HG02973 (cell line): ENCODE results near the gene UTP20.
"Not testable (repeated sequence)": the region's sequence is repeated elsewhere in the genome, so short reads cannot be mapped to it uniquely, and the experiment has no call there.

Experiments
- ATAC-seq: cut with Tn5 transposase; IDR thresholded peaks from one replicate; pipeline ENCODE4 v1.9.1; 2021; ENCODE audit warnings: moderate library complexity; ENCODE audit not compliant: unreplicated experiment

UTP20 gene

DNA sequence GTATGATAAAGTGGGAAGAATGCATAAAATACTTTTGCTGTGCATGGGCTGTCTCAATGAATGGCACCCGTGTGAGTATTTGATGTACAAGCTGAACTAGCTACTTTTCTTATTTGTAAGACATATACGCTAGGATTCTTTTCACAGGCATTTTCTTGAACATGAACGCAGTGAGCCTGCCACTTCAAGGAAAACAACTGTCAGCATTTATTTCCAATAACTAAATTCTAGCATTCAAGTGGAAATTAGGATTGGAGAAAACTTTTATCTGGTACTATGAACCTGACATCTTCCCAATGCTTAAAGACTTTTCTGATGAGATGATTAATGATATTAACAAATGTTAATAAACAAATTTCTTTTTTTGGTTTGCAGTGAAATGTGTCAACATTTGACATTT lies 45.7 kb downstream of the UTP20 start:
- no peak for ATAC-seq

DNA sequence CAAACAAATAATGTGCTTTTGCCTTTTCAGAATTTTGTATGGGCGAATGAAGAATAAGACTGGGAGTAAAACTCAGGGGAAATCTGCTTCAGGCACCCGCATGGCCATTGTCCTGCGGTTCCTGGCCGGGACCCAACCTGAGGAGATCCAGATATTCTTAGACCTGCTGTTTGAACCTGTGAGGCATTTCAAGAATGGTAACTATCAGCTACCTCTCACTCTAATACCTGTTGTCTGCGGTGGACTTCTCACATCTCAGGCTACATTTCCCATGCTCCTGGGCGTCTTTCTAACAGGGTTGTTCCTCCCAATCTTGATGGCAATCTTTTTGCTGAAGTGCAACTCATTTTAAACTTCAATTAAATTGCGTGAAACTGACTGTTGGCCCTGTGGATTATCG lies 47.1 kb downstream of the UTP20 start:
- no peak for ATAC-seq

DNA sequence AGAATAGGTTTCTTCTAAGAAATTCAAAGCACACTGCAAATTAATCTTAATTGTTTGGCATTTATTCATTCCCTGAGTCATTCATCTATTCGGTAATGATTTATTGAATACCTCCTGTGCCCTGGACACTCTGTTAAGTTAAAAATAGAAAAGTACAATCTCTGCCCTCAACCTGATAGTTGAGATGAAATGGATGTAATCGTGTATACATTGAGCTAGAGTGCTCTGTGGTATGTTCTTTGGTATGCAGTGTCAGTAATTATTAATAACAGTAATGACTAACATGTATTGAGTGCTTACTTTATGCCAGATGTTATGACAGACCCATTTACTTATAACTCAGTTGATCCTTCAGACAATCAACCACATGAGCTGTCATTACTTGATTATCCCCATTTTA lies 47.6 kb downstream of the UTP20 start:
- no peak for ATAC-seq

DNA sequence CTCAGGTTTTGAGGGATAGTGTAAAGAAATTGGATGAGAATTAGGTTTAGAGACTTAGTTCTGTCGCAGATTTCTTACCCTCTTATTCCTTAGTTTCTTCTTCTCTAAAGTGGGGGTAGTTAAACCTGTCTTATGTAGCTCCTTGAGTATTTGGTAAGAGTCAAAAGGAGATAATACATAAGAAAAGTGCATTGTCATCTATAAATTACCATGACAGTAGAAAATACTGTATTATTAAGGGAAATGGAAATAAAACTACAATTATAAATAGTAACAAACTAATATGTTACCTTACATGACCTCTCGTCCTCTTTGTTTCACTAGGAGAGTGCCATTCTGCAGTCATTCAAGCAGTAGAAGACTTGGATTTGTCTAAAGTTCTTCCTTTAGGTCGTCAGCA lies 49.0 kb downstream of the UTP20 start:
- ATAC-seq = no peak

DNA sequence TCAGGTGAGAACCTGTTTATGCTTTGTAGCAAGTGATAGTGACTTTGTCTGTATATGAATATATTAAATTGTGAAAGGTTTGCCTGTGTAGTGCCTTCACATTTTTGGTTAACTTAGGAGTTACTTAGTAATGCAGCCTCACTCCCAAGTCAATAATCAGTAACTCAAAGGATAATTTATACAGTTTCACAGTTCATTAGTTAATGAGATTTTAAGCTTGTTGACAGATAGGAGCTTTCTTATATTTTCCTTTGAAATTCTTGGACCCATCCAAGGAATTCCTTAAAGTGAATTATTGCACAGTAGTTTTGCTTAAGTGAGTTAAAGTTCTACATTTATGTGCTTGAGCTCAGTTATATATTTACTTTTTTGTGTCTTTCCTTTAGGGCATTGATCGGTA lies 50.7 kb downstream of the UTP20 start:
- no peak for ATAC-seq

DNA sequence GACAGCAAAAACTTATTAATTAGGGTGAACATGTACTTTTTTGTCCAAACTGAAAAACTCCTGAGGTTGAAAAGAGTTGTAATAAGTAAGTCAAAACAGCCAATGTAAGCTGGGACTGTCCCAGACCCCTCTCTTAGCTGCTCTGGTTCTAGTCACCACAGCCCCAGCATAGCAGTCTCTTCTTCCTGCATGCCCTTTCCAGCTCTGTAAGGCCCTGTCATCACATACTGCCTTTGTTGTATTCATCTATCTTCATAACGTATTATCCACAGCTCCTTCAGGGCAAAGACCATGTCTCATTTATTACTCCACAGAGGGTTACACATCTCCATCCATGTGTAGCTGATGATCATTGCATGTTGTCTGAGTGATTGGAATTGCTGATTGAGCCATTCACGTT lies 56.5 kb downstream of the UTP20 start:
- no peak for ATAC-seq

DNA sequence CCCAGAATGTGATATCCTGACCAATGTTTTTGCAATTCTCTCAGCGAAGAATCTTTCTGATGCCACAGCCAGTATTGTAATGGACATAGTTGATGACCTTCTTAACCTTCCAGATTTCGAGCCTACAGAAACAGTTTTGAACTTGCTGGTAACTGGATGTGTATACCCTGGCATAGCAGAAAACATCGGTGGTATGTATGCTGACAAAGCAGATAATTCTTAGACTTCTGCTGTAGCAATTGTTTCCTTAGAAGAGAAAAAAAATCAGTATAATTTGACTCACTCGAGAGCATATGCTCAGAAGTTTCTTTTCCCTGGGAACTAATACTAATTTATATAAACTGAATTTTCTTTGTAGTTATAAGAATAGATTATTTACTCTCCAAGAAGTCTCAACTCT lies 58.2 kb downstream of the UTP20 start:
- ATAC-seq = no peak

DNA sequence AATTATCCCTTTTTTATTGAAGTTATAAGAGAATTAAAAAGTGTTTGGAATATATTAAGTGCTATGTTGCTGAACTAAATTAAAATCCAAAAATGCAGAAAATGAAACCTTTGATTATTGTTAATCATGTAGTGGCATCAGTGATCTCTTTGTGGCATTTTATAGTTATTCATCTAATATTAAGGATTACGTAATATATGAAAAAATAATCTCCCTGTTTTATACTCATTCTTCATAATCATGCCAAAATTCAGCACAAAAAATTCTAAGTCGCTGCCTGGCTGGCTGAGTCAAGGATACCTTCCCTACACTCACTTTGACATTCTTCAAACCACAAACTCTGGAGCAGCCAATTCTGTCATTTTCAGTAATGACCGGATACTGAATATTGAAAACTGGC lies 64.0 kb downstream of the UTP20 start:
- no peak for ATAC-seq

DNA sequence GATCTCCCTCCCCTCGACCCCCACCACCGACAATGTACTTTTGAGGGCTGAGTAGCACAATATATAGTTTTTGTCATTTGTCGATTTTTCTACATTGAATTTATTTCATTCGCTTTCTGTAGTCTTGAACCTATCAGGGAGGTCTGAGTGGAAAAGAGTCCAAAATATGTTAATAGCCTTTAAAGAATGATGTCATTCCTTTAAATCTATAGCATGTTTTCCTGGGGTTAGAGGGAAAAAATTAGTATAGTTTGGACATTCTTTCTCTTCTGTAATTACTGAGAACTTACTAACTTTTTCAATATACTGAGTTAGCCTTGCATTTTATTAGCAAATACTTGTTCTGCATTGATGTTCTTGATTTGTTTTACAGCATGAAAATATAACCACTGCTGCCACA lies 71.8 kb downstream of the UTP20 start:
- no peak for ATAC-seq

DNA sequence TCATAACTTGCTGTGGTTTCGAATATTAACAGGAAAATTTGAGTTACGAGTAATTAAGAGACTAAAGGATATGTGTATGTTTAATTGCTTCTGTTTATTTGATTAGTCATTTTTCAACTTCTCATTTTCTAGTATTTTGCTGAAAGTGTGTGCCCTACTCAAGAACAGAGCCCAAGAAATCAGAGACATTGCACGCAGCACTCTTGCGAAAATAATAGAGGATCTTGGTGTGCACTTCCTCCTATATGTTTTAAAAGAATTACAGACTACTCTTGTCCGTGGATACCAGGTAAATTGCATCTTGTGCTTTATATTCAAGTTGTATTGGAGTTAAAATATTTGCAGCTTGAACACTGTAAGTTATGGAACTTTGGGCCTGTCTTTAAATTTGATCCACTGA lies 76.9 kb downstream of the UTP20 start:
- ATAC-seq = no peak

DNA sequence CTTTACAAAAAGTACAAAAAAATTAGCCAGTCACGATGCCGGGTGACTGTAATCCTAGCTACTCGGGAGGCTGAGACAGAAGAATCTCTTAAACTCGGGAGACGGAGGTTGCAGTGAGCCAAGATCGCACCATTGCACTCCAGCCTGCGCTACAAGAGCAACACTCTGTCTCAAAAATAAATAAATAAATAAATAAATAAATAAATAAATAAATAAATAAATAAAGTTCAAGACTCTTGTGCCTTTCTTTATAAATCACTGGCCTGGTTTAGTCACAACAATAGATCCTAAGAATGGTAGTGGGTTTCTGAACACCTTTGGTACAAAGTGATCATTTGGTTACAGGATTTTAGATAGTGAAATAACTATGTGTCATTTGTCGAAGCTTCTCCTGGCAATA lies 81.5 kb downstream of the UTP20 start:
- no peak for ATAC-seq

DNA sequence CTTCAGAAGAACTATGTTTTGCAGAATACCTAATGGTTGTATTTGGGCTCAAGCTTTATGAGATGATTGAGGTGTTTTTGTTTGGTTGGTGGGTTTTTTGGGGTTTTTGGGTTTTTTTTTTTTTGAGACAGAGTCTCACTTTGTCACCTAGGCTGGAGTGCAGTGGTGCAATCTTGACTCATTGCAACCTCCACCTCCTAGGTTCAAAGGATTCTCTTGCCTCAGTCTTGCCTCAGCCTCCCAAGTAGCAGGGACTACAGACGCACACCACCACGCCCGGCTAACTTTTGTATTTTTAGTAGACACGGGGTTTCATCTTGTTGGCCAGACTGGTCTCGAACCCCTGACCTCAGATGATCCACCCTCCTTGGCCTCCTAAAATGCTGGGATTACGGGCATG lies 88.1 kb downstream of the UTP20 start:
- ATAC-seq = no peak

DNA sequence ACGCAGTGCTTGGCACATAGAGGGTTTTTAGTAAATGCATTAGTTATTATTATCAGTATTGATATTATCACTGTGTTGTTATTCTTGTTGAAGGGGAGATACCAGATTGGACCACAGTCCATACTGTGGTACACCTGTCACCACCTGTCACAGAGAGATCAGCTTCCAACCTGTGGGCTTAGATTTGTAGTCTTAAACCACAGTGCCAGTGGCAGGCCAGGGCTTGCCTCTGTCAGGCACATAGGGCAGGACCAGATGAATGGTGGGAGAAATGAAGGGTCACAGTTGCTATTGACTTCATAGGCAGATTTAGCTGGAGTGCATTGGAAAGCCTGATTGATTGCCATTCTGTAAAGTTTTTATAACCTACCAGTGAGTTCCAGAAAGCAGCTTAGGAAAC lies 92.5 kb downstream of the UTP20 start:
- ATAC-seq = no peak

DNA sequence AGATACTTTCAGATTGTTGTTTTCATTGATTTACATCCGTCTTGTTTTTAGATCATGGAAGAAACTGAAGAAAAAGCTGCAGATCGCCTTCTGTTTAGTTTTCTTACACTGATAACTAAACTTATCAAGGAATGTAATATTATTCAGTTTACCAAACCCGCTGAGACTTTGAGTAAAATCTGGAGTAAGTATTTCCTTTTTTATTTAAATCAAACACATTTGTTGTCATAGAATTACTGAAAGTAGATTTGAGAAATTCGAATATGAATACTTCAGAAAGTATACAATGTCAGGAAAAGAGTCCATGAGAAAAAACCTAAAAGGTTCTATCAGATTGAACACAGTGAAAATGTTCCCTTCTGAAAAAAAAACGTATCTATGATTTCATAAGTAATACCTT lies 95.7 kb downstream of the UTP20 start:
- ATAC-seq = no peak

DNA sequence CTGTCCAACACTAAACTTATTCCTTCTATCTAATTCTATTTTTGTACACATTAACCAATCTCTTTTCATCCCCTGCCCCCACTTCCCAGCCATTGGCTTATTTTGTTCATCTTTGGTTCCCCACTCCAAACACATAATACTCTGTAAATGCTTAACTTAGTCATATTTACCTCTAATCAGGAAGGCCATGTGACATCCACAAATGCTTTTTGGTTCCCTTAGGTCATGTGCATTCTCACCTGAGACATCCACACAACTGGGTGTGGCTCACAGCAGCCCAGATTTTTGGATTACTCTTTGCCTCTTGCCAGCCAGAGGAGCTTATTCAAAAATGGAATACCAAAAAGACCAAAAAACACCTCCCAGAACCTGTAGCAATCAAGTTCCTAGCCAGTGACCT lies 99.2 kb downstream of the UTP20 start:
- ATAC-seq = no peak

DNA sequence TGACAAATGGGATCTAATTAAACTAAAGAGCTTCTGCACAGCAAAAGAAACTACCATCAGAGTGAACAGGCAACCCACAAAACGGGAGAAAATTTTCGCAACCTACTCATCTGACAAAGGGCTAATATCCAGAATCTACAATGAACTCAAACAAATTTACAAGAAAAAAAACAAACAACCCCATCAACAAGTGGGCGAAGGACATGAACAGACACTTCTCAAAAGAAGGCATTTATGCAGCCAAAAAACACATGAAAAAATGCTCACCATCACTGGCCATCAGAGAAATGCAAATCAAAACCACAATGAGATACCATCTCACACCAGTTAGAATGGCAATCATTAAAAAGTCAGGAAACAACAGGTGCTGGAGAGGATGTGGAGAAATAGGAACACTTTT lies 111.3 kb downstream of the UTP20 start:
- ATAC-seq = not testable (repeated sequence)

DNA sequence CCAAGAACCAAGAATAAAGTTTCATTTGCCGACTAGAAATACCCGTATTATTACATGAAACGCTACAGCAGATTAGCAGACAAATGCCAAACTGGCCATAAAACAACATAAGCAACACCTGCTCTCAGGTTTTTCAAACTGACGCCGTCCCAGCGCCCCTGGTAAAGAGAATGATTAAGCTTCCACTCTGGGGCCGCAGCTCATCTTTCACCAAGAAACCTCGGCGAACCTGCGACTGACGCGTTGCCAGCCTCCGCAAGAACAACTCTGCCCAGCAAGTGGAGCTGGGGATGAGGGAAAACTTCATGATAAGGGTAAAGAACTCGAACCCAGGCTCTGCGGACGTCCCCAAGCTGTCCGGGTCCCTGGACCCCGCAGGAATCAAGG lies 127.1 kb downstream of the UTP20 start:
- ATAC-seq = no peak

DNA sequence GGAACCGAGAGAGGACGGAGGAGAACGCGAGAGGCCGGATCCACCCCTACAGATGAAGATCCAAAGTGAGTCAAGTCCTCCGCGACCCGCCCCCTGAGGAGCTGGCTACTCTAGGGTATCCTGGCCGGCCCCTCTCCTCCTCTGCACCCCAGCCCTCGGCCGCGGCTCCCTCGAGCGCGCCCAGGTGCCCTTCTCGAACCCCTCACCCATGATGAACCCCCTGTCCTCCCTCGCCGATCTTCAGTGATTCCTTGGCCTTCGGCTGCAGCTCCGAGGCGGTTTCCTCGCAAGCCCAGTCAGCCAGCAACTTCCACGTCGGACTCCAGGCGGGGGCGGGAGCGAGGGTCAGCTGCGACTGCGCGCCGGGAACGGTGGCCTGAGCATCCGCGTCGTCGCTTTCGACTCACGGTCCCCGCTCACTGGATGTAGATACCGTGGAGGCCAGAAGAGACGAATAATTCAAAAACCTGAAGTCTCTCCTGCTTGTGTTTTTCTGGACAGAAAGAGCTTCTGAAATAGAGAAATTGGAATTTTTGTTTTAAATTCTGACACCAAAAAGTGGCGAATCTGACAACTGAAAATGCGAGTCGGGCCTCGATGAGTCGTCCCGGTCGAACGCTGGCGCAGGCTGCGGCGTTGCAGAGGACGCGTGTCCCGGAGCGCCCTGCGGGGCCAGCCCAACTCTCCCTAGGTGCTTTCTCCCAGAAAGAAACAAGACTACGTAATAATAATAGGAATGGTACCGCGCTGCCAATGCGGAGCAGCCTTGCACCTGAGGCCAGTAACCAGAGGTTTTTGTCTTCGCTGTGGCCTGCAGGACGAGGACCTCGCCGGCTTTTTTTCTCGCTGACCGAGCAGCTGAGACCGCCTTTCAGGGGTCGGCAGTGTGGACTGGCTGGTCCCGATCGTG lies 127.8 kb downstream of the UTP20 start, which contains the start of gene ARL1:
ARL1 (minus strand) TSS at position 337 of the 910 bp plus-strand sequence; CDS start at position 210, 127 bp downstream.
- ATAC-seq = peak; percentile 66

DNA sequence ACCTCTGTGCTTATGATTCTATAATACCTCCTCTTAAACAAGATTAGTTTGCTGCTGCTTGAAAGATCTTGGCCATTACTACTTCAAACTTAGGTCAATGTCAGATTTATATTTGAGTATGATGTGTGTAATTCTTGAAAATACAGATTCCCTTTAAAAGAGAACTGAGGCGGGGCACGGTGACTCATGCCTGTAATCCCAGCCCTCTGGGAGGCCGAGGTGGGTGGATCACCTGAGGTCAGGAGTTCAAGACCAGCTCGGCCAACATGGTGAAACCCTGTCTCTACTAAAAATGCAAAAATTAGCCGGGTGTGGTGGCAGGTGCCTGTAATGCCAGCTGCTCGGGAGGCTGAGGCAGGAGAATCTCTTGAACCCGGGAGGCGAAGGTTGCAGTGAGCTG lies 130.3 kb downstream of the UTP20 start:
- ATAC-seq = not testable (repeated sequence)

DNA sequence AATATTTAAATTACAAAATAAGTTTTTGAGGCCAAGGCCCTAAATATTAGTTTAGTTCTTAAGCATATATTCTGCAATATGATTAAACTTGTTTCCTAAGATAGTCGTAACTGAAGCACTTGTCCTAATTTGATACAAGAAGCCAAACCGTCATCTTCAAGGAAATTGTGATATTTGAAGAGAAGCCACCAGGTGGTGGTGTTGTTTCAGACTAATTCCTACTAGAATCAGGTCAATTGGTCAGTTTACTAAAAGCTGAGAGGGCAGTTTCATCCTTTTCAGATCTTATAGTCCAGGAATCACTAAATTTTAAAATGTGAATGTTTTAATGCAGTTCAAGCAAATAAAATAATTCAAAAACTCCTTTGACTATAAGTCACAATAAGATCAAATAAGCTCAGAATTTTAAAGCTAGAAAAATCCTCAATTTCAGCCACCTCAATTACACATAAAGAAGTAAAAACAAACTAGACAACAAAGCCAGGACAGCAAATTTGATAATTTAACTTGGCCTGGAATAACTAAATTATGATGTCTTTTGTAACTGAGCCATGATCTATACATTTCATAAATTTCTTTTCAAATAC lies 134.7 kb downstream of the UTP20 start:
- ATAC-seq = peak; percentile 70

DNA sequence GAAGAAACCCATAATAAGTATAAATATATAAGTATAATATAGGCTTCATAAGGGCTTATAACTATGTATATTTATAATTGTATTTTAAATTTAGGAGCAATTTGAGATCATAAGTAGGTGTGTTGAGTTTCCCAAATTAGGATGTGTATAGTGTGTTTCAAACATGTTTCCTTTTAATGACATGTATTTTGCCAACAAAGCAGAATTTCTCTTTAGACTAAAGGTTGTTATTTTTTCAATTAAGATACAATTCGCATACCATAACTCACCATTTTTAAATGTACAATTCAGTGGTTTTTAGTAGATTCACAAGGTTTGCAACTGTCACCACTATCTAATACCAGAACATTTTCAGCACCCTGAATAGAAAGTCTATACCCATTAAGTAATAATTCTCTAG lies 135.3 kb downstream of the UTP20 start:
- ATAC-seq = no peak

DNA sequence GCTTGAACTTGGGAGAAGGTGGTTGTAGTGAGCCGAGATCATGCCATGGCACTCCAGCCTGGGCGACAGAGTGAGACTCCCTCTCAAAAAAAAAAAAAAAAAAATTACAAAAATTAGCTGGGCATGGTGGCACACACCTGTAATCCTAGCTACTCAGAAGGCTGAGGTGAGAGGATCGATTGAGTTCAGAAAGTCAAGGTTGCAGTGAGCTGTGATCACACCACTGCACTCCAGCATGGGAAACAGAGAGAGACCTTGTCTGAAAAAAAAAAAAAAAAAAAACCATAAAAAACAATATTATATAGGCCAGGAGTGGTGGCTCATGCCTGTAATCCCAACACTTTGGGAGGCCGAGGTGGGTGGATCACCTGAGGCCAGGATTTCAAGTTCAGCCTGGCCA lies 142.2 kb downstream of the UTP20 start:
- ATAC-seq = not testable (repeated sequence)

DNA sequence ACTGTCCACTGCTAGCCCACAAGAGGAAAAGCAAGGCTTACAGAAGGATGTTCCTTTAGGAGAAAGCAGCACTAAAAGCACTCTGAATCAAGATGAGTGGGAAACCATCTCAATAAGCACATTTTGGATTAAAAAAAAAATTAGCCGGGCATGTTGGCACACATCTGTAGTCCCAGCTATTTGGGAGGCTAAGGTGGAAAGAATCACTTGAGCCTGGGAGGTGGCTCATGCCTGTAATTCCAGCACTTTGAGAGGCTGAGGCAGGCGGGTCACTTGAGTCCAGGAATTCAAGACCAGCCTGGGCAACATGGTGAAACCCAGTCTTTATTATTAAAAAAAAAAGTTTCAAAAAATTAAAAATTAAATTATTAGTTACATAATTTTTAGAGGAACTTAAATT lies 144.7 kb downstream of the UTP20 start:
- ATAC-seq = no peak
